ENCODE results near the gene CDKN2A.
"Not testable (repeated sequence)": the region's sequence is repeated elsewhere in the genome, so short reads cannot be mapped to it uniquely, and the experiment has no call there.

CDKN2A gene

DNA sequence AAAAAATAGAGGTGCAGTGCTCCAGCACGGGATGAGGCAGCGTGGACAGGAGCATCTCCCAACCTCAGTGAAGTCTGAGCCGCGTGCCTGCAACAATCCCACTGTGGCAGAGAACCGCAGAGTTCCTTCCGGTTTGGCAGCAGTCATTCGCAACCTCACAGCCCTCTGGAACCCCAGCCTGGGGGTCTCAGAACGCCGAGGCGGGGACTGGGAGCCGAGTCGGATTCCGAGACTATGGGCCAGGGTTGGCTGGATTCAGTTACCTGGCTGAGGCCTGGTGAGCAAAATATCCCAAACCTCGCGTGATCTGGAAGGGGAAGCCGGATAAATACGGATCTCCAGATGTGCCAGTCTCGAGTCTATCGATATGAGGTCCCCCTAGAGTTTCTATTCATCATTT, 27.0 kb downstream of the CDKN2A start:
- in situ Hi-C loops (cut with HindIII; ENCODE audit: low pct_ligation_motif_present, low pct_unique_long_range_greater_than_20kb, low sequenced_read_pairs) = no loop called here
- DNase-seq = no peak

DNA sequence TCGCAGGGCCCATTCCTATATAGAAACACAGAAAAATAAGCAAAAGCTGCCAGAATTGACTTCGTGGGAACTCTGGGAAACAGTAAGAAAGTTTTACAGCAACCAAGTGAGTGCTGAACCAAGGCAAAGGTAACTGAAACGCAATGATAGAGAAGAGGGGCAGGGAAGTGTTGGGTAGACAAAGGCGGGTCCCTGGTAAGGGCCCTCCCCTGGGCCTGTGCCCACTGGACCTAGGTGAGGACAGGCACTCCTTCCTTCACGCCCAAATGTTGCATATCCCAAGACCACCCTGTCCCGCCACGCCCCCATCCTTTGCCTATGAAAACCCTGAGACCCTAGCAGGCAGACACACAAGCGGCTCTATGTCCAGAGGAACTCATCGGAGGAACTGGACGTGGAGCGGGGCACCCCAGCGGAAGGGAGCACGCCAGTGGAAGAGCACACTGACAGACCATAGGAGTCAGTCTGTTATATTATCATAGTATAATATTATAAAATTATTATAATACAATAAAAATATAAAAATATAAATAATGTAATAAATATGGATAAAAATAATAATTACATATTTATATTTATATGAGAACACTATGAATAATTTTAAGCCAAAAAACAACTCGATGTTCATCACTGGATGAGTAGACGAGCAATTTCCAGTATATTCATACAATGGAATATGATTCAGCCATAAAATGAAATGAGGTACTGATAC, 27.9 kb downstream of the CDKN2A start:
- in situ Hi-C loops (cut with HindIII; ENCODE audit: low pct_ligation_motif_present, low pct_unique_long_range_greater_than_20kb, low sequenced_read_pairs) = no loop called here
- no peak for DNase-seq

DNA sequence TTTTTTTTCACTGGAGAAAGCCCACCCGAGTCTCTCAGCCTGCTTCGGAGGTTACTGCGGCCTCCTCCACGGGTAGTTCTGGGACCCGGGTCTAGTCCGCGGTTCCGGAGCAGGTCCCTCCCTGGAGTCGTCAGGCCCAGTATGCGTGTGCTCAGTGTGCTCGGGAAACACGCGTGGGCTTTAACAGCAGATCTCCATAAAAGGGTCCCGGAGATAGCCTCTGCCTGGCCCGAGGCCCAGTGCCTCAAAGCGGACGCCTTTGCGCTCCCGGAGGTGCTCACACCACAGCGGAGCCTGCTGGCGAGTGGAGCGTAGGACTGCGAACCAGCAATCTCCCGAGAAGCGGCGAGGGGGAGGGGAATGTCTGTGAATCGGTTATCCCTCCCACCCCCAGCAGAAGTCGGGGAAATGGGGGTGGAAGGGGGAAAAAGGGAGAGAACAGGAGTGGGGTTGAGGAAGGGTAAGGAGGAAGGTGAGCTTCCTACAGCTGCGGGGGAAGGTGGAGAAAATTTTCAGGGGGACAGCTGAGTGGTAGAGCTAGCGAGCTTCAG, 28.7 kb downstream of the CDKN2A start:
- no peak for DNase-seq
- in situ Hi-C loops (cut with HindIII; ENCODE audit: low pct_ligation_motif_present, low pct_unique_long_range_greater_than_20kb, low sequenced_read_pairs) = no loop called here

DNA sequence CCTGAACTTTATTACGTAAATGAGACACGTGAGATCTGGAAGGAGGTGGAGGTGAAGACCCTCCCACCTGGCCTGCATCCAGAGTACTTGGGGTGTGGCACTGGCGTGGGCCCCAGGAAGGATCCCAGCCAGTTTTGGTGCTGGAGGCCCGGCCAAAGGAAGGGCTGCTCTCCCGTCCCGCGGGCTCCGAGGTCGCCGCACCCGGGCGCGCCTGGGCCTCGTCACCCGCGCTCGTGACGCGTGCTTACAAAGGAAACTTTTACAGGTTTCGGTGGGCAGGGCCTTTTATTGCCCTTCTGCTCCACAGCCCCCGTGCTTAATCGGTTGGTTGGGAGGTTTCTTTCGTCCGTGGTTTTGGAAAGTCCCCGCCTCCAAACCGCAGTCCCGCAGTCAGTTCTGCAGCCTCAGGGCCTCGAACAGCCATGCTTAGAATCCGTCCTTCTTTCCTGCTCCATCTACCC, 29.2 kb downstream of the CDKN2A start:
- no peak for DNase-seq
- in situ Hi-C loops (cut with HindIII; ENCODE audit: low pct_ligation_motif_present, low pct_unique_long_range_greater_than_20kb, low sequenced_read_pairs) = no loop called here

DNA sequence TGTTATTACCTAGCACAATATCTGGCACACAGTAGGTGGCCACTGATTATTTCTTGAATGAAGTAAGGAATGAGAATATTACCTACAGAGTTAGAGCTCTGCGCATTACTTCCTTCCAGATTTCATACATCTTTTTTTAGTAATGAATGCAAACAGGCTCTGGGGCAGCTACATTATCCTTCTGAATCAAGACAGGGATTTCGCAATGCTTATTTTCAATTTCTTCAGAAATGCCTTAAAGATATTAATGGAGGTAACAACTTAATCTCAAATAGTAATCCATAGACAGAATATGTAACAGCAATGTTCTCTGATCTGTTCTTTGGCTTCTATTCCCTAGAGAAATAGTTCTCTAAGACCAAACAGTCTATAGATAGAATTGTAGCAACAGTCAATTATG, 32.6 kb downstream of the CDKN2A start:
- DNase-seq = no peak
- in situ Hi-C loops (cut with HindIII; ENCODE audit: low pct_ligation_motif_present, low pct_unique_long_range_greater_than_20kb, low sequenced_read_pairs) = no loop called here

DNA sequence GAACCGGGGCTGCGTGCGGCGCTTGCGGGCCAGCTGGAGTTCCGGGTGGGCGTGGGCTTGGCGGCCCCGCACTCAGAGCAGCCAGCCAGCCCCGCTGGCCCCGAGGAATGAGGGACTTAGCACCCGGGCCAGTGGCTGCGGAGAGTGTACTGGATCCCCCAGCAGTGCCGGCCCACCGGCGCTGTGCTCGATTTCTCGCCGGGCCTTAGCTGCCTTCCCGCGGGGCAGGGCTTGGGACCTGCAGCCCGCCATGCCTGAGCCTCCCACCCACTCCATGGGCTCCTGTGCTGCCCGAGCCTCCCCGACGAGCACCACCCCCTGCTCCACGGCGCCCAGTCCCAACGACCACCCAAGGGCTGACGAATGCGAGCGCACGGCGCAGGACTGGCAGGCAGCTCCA, 34.9 kb downstream of the CDKN2A start:
- DNase-seq; in situ Hi-C loops (cut with HindIII; ENCODE audit: low pct_ligation_motif_present, low pct_unique_long_range_greater_than_20kb, low sequenced_read_pairs): not testable (repeated sequence)

DNA sequence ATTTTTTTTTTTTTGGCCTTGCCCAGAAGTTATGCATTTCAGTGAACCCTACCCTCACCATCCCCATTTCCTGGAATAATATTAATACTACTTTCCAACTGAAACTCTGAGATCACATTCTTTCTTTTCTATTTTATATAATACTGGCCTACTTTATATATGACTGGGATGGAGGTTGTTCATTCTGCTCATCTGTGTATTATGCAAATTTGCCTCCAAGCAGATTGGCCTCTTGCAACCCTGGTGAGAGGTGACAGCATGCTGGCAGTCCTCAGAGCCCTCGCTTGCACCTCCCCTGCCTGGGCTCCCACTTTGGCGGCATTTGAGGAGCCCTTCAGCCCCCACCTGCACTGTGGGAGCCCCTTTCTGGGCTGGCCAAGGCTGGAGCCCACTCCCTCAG, 35.4 kb downstream of the CDKN2A start:
- no peak for DNase-seq
- in situ Hi-C loops (cut with HindIII; ENCODE audit: low pct_ligation_motif_present, low pct_unique_long_range_greater_than_20kb, low sequenced_read_pairs) = no loop called here

DNA sequence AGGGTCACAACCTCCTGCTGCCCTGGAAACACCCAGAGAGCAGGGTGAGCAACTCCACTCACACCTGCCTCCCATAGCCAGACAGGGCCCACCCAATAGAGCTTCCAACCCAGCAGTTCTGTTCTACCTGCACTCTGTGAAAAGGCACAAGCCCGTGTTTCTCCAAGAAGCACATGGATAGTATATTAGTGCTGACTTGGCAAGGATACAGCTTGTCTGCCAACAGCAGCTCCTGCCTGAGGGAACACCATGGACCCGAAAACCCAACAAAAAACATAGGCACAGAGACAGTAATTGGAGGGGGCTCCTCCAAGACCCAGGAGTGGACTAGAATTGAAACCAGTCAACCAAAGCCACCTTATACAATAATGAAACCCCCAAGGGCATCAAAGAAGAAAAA, 48.6 kb downstream of the CDKN2A start:
- no peak for DNase-seq
- in situ Hi-C loops (cut with HindIII; ENCODE audit: low pct_ligation_motif_present, low pct_unique_long_range_greater_than_20kb, low sequenced_read_pairs) = no loop called here

DNA sequence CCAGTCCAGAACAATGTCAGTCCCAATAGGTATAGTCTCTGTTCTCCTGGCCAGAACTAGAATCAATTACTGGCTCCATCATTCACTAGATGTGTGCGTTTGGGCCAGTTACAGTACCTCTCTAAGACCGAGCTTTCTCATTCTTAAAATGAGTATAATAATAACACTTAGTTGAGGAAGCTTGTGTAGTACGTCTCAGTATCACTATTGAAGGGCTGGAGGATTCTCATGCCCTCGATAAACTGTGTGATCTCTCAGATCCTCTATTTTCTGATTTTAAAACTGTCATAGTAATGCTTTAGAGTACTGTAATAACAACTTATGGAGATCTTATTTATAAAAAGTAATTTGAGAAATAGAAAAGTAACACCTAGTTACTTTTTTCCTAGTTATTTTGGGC, 50.7 kb downstream of the CDKN2A start:
- DNase-seq = no peak
- in situ Hi-C loops (cut with HindIII; ENCODE audit: low pct_ligation_motif_present, low pct_unique_long_range_greater_than_20kb, low sequenced_read_pairs) = no loop called here

DNA sequence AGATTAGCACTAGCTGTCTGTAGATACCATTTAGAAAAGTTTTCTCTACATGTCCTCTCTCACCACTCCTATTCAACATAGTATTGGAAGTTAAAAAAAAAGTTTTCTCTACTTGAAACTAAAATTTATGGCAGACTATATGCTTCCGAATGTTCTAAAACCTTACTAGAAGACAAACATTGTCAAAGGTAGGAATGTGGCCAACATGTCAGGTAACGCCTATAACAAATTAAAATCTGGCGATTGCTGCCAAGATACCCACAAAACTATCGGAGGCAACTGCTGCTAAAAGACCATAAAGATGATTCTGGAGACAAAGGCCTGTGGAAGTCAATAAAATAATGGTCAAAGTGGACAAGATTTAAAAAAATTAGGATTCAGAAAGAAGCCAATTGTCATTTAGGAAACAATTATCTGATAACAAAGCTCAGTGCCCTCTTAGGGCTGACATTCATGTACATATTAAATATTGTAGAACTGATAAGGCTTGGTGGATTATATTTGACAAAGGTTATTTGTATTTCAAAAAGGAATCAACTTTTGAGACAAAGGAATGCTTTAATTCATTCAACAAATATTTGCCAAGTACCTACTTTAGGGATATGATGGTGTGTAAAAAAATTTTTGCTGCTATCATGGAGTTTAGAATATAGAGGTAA, 52.7 kb downstream of the CDKN2A start:
- DNase-seq = no peak
- in situ Hi-C loops (cut with HindIII; ENCODE audit: low pct_ligation_motif_present, low pct_unique_long_range_greater_than_20kb, low sequenced_read_pairs) = no loop called here

DNA sequence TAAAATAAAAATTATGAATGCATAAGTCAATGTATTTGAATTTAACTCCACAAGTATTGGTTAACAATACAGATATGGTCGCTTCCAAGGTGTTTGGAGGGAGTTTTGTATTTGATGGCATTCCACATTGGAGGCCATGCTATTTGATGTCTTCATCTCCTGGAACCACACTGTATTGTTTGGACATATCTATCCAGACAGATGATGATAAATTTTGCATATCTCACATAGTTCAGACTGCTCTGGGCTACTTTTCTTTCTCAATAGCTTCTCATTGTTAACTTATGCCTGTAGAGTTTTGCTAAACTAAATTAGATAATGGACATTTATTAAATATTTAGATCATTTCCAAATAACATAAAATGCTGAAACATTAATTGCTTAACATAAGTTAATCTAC, 58.0 kb downstream of the CDKN2A start:
- in situ Hi-C loops (cut with HindIII; ENCODE audit: low pct_ligation_motif_present, low pct_unique_long_range_greater_than_20kb, low sequenced_read_pairs) = no loop called here
- DNase-seq = no peak

DNA sequence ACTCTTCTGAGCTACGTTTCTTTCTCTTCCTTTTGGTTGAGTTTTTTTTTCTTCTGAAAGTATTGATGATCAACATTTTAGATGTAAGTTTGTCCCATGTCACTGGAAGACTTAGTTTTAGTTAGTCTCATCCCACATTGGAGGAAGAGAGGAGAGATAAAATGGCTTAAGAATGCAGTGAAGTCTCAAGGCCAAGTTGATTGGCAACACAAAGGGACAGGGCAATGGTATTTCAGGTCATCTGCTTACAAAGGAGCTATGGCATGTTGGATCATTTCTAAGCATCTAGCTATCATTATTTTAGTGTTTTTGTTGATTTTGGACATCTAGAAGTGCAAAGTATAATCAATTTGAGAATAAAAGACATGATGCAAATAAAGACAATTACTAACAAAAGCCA, 58.6 kb downstream of the CDKN2A start:
- in situ Hi-C loops (cut with HindIII; ENCODE audit: low pct_ligation_motif_present, low pct_unique_long_range_greater_than_20kb, low sequenced_read_pairs) = no loop called here
- no peak for DNase-seq

DNA sequence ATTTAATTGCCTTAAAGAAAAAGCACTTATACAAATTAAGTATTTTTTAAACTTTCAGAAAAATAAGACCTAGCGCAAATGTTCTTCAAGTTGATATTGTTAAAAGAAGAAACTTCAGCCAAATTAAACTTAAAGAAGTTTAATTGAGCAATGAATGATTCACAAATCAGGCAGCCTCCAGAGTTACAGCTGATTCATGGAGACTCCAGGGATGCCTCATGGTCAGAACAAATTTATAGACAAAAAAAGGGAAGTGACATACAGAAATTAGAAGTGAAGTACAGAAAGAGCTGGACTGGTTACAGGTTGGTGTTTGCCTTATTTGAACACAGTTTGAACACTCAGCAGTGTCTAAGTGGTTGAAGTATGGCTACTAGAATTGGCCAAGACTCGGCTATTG, 60.3 kb downstream of the CDKN2A start:
- DNase-seq = no peak
- in situ Hi-C loops (cut with HindIII; ENCODE audit: low pct_ligation_motif_present, low pct_unique_long_range_greater_than_20kb, low sequenced_read_pairs) = no loop called here

DNA sequence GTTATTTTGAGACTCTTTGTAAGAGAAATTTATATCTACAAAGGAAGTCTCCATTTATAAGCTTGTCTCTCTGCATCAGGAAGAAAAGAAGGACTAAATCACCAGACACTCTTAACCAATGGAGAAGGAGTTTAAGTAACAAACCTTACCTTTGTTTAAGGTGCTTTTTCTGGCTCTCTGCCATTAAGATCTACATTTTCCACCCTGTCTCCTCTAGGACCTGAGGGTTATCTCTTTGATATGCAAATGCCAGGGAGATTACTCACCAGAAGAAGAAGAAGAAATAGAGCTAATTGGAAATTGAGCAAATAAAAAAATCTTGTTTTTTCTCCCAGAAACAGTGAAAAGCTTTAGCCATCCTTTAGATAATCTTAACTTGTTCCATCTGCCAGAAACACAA, 60.9 kb downstream of the CDKN2A start:
- DNase-seq = no peak
- in situ Hi-C loops (cut with HindIII; ENCODE audit: low pct_ligation_motif_present, low pct_unique_long_range_greater_than_20kb, low sequenced_read_pairs) = no loop called here

DNA sequence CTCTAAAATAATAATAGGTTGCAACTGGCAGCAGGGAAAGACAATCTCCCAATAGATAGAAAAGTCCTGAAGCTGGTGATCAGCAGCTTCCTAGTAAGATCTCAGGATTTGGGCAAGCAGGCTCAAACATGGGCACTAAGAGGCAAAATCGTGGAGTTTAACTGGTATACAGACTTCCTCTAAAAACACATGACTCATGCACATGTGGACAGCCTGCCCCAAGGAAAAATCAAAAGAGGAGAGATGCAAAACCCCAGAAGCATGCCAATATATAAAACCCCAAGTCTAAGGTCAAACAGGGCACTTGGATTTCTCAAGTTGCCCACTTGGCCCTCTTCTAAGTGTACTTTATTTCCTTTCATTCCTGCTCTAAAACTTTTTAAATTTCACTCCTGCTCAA, 62.8 kb downstream of the CDKN2A start:
- in situ Hi-C loops (cut with HindIII; ENCODE audit: low pct_ligation_motif_present, low pct_unique_long_range_greater_than_20kb, low sequenced_read_pairs) = no loop called here
- no peak for DNase-seq

DNA sequence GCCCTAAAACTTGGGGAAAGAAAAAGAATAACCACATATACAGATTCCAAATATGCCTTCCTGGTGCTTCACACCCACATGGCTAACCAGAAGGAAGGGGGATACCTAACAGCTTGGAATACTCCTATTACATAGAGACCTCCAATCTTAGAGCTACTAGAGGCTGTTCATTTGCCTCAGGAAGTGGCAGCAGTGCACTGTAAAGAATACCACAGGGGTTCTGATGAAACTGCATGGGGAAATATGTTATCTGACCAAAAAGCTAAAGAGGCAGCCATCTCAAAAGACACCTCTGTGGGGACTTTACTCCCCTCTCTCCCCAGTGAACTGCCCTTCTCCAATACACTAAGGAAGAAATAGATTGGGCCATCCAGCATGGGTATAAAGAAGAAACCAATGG, 66.4 kb downstream of the CDKN2A start:
- no peak for DNase-seq
- in situ Hi-C loops (cut with HindIII; ENCODE audit: low pct_ligation_motif_present, low pct_unique_long_range_greater_than_20kb, low sequenced_read_pairs) = no loop called here

DNA sequence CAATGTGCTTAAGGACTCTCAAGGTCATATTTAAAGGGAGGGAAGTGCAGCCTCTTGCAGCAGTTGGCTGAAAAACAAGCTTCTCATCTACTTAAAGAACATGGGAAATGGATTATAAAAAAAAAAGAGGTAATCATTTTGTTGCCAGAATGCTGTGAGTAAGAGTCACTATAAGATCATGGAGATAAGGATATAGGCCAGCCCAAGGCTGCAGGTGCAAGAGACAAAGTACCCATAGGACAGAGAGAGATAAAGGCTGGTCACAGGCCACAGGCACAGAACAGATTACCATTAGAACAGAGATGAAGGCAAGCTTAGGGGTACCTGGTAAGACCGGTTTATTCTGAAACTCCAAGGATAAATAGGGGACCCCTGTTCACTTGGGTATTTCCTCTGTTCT, 70.5 kb downstream of the CDKN2A start:
- DNase-seq = no peak
- in situ Hi-C loops (cut with HindIII; ENCODE audit: low pct_ligation_motif_present, low pct_unique_long_range_greater_than_20kb, low sequenced_read_pairs) = no loop called here

DNA sequence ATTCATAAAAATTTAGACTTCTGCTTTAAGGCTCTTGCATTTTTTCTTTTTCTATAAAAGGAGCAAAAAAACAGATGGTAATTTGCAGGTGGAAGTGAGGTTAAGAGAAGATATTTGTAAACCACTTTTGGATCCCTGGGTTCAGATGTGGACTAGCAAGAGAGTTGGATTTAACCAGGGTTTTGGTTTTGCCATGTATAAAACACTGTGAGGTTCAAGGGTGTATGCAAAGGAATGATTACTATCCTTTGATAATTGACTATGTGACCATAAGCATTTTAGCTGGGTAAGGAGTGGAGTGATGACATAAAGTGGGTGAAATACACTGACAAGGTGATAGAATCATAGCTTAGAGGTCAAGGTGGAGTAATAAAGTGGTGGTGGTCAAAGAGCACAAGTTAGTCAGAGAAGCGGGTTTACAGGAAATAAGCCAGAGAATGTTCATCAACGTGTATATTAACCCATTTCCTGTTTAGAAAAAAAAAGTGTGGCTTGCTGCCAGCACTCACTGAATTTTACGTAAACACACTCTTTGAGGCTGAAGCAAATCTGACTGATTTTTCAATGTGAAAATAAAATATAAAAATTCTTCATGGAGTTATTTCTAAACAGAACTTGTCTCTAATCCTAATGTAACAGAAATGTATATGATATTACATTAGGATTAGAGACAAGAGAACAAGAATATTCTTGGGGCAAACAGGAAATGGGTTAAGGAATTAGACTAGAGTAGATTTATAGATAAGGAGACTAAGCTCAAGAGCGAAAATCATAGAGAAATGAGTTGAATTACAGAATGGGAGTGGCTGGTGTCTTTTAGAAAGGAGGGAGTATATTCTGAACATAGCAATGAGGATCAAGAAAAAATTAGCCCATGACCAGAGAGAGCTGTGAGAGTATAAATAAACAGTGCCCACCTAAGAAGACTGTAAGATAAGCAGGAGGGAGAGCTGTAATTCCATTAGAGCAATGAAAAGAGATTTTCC, 74.5 kb downstream of the CDKN2A start:
- no peak for DNase-seq
- in situ Hi-C loops (cut with HindIII; ENCODE audit: low pct_ligation_motif_present, low pct_unique_long_range_greater_than_20kb, low sequenced_read_pairs) = no loop called here
